Psoas muscle (tissue), 8 donors: ENCODE results near the gene TREH. TPM values are rescaled to one million over a fixed set of nuclear protein-coding genes. Genes with fewer than 3 reads are reported as not detected.

Experiments
- ATAC-seq, 4 donors: fragments of 200-7000 bp; cut with Tn5 transposase; one replicate each; pipeline ENCODE4 v1.9.1; 2020; ENCODE audit warnings: moderate library complexity in 3 of 4, mild to moderate bottlenecking in 2 of 4
- DNase-seq, 2 donors: peaks; one replicate each; pipeline ENCODE4 v3.0.0-alpha.2; 2020
- H3K27ac ChIP-seq: fragments of 200-600 bp; one replicate; pipeline ENCODE4 v1.8.0; 2022
- H3K27me3 ChIP-seq, 3 donors: fragments of 200-600 bp in 1 of 3; one replicate each; pipeline versions ENCODE4 v1.6.1 to v1.8.0; 2013 to 2022; ENCODE audit warnings: low read length in 2 of 3, mild to moderate bottlenecking in 2 of 3, moderate library complexity in 1 of 3; ENCODE audit not compliant: insufficient read depth in 3 of 3
- H3K36me3 ChIP-seq, 2 donors: fragments of 200-600 bp in 1 of 2; one replicate each; pipeline versions ENCODE4 v1.6.1 to v1.8.0; 2013 to 2022; ENCODE audit warnings: low read depth in 1 of 2, mild to moderate bottlenecking in 1 of 2, moderate library complexity in 1 of 2; ENCODE audit not compliant: insufficient read depth in 1 of 2
- H3K4me1 ChIP-seq: fragments of 200-600 bp; one replicate; pipeline ENCODE4 v1.8.0; 2022
- H3K4me3 ChIP-seq: fragments of 200-600 bp; one replicate; pipeline ENCODE4 v1.8.0; 2022; ENCODE audit warnings: mild to moderate bottlenecking
- H3K9me3 ChIP-seq: fragments of 200-600 bp; one replicate; pipeline ENCODE4 v1.8.0; 2022
- CTCF ChIP-seq: fragments of 200-600 bp; IDR thresholded peaks from one replicate; pipeline ENCODE4 v1.8.0; 2022; ENCODE audit warnings: antibody characterized with exemption
- WGBS, 3 donors: extraction: QIAGEN DNeasy Blood & Tissue Kit; methylation state at CpG; one replicate each; pipeline versions ENCODE4 v1.1.6 to v1.1.7; 2013; 5-methylcytosine and 5-hydroxymethylcytosine counted together
- intact Hi-C, 2 donors: fragments of 100-400 bp; cut with DNase I; formaldehyde crosslinking; loops; one replicate each; pipeline versions ENCODE4 v1.11.0 to v1.14.2; 2022
- polyA plus RNA-seq, 3 donors: library from polyadenylated mRNA; stranded (reverse); fragments of 200-250 nt; gene quantifications; one replicate each; pipeline ENCODE4 v1.2.3, GENCODE V29; 2013
- total RNA-seq, 4 donors: library from RNA; stranded (reverse); fragmentation: NEBNext Ultra II Directional in 2 of 4; extraction: Animal tissue kit (Norgen Biotek cat#: 25700) in 2 of 4; gene quantifications; one replicate each; pipeline versions ENCODE4 v1.2.1 to v1.2.4, GENCODE V29; 2021 to 2023
- donor health status: healthy with polysubstance abuse.
- donor health status: DM: no; HTN: no; CAD: no; lungs with moderate emphysema.
- donor health status: Bipolar disorder and iron deficiency.
- donor health status: healthy.
- donor health status: DM: yes; HTN: yes; CAD: no.
- donor health status: DM: no; HTN: no; CAD: no.
- donor health status: DM: no; HTN: no; CAD: no.
- donor health status: DM: yes; HTN: yes; CAD: no.

The TREH gene
- total and polyA plus RNA-seq, 7 donors = 0.17 to 0.23 (median 0.17) TPM; not detected in 4

GRCh38 chr11:118643142-118643994 is 36.1 kb downstream of the TREH start:
- peaks cover 0 to 63% of the 10 kb centered on the region in 2 donors for H3K36me3 ChIP-seq
- TF ChIP-seq CTCF = no peak
- ATAC-seq = peak; percentile 85 to 94 (median 93)

GRCh38 chr11:118641397-118642019 is 37.9 kb downstream of the TREH start:
- H3K27me3 ChIP-seq = no peaks in the 10 kb centered on the region
- no peak for TF ChIP-seq CTCF
- intact Hi-C loops = loop anchor here in 1 of 2 donors (5.0 kb wide), 1 partner anchor 34 kb away; the partner anchor contains the start of gene PHLDB1
- peaks cover 35% of the 10 kb centered on the region for H3K4me1 ChIP-seq
- DNase-seq = no peak
- no peaks in the 10 kb centered on the region for H3K9me3 ChIP-seq
- H3K36me3 ChIP-seq = peaks cover 0 to 56% of the 10 kb centered on the region in 2 donors
- H3K27ac ChIP-seq = peak overlapping the region; percentile 58
- no peak overlapping the region for H3K4me3 ChIP-seq
- WGBS, 3 donors = 86 to 92% (median 86%) methylated on average over 11 of the region's 11 CpGs
- no peak for ATAC-seq

More at GRCh38 chr11:118643142-118643994, 36.1 kb downstream of the TREH start:
- H3K4me1 ChIP-seq = peaks cover 35% of the 10 kb centered on the region
- 39 to 46% (median 40%) methylated on average over 9 to 11 of the region's 11 CpGs for WGBS, 3 donors
- H3K9me3 ChIP-seq = no peaks in the 10 kb centered on the region
- no peak overlapping the region for H3K4me3 ChIP-seq
- peak overlapping the region; percentile 58 for H3K27ac ChIP-seq
- H3K27me3 ChIP-seq = no peaks in the 10 kb centered on the region
- peak; percentile 60 to 91 for DNase-seq
- intact Hi-C loops = loop anchor here in 1 of 2 donors (5.0 kb wide), 1 partner anchor 36 kb away; the partner anchor contains the start of gene PHLDB1

GRCh38 chr11:118640332-118641154 is 38.9 kb downstream of the TREH start:
- no peak for DNase-seq
- no peaks in the 10 kb centered on the region for H3K9me3 ChIP-seq
- intact Hi-C loops = loop anchor here in 1 of 2 donors (5.0 kb wide), 1 partner anchor 33 kb away; the partner anchor contains the start of gene PHLDB1
- H3K4me3 ChIP-seq = no peak overlapping the region
- H3K27ac ChIP-seq = peak overlapping the region; percentile 15
- TF ChIP-seq CTCF = peak; percentile 44
- peak; percentile 29 to 49 (median 36) for ATAC-seq
- no peaks in the 10 kb centered on the region for H3K27me3 ChIP-seq
- peaks cover 35% of the 10 kb centered on the region for H3K4me1 ChIP-seq
- 62 to 74% (median 62%) methylated on average over 5 of the region's 5 CpGs for WGBS, 3 donors
- peaks cover 0 to 57% of the 10 kb centered on the region in 2 donors for H3K36me3 ChIP-seq

GRCh38 chr11:118639899-118640298 is 39.6 kb downstream of the TREH start:
- no peak for TF ChIP-seq CTCF
- Histone ChIP-seq H3K9me3 (no peaks in the 10 kb centered on the region), H3K27me3 (no peaks in the 10 kb centered on the region), H3K4me1 (peaks cover 35% of the 10 kb centered on the region), H3K36me3 (peaks cover 0 to 55% of the 10 kb centered on the region in 2 donors), H3K4me3 (no peak overlapping the region), H3K27ac (no peak overlapping the region)
- DNase-seq (no peak), ATAC-seq (no peak)
- WGBS, 3 donors = 41 to 67% (median 66%) methylated on average over 4 of the region's 4 CpGs
- intact Hi-C loops = loop anchor here in 1 of 2 donors (5.0 kb wide), 1 partner anchor 33 kb away; the partner anchor contains the start of gene PHLDB1
